SK-N-SH (cell line): ENCODE measurements around the gene ATG9A. TPM values are rescaled to one million over a fixed set of nuclear protein-coding genes. Genes with fewer than 3 reads are reported as not detected.

Source experiments
- CTCF ChIA-PET: fragments of 300-600, 350-600 bp; formaldehyde crosslinking; extraction: SDS; loops from one replicate; lab custom pipeline; 2021; lab: Yijun Ruan, JAX
- POLR2A ChIA-PET: fragments of 350-600 bp; sonication (Branson Sonifier 250); formaldehyde crosslinking; extraction: SDS; loops from one replicate; lab custom pipeline; 2020; ENCODE audit warnings: antibody characterized with exemption, inconsistent platforms; lab: Yijun Ruan, JAX
- DNase-seq: peaks from one replicate; pipeline ENCODE4 v3.0.0; 2012
- H2AFZ ChIP-seq: fragments of 200-600 bp; sonication (generic); 2 replicates; pipeline ENCODE4 v1.8.1; 2016; ENCODE audit warnings: antibody characterized with exemption, mild to moderate bottlenecking, low read depth
- H3F3A ChIP-seq: fragments of 200-600 bp; sonication (generic); replicated peaks from 2 replicates; pipeline ENCODE3; 2016; ENCODE audit warnings: antibody characterized with exemption, mild to moderate bottlenecking; ENCODE audit not compliant: insufficient read depth
- H3K27ac ChIP-seq, 2 experiments: fragments of 200-500 bp in 1 of 2; fragments of 200-600 bp in 1 of 2; sonication (Bioruptor generic) in 1 of 2; sonication (generic), shearing (Covaris generic) in 1 of 2; 2 replicates each; pipeline versions ENCODE4 v1.5.1 to v1.6.1; 2014 to 2016; ENCODE audit warnings: low read depth in 2 of 2, inconsistent platforms in 1 of 2, low read length in 1 of 2, mild to moderate bottlenecking in 1 of 2, mixed read lengths in 1 of 2
- H3K27me3 ChIP-seq: fragments of 200-600 bp; sonication (generic), shearing (Covaris generic); 2 replicates; pipeline ENCODE4 v1.6.1; 2016; ENCODE audit warnings: mixed run types; ENCODE audit not compliant: insufficient read depth
- H3K36me3 ChIP-seq, 2 experiments: fragments of 200-500 bp in 1 of 2; fragments of 200-600 bp in 1 of 2; sonication (Bioruptor generic) in 1 of 2; sonication (generic) in 1 of 2; replicated peaks in 1 of 2; 2 replicates each; pipeline versions ENCODE3 to v1.5.1; 2014 to 2016; ENCODE audit warnings: low read length in 1 of 2, mild to moderate bottlenecking in 1 of 2; ENCODE audit not compliant: insufficient read depth in 2 of 2, control insufficient read depth in 1 of 2
- H3K4me1 ChIP-seq, 2 experiments: fragments of 200-500 bp in 1 of 2; fragments of 200-600 bp in 1 of 2; sonication (Bioruptor generic) in 1 of 2; sonication (generic), shearing (Covaris generic) in 1 of 2; 2 replicates each; pipeline versions ENCODE4 v1.5.1 to v1.6.1; 2014 to 2016; ENCODE audit warnings: low read depth in 1 of 2, low read length in 1 of 2, mixed run types in 1 of 2; ENCODE audit not compliant: insufficient read depth in 2 of 2, control insufficient read depth in 1 of 2
- H3K4me2 ChIP-seq: fragments of 200-600 bp; sonication (generic), shearing (Covaris generic); 2 replicates; pipeline ENCODE4 v1.6.1; 2017; ENCODE audit warnings: mixed run types
- H3K4me3 ChIP-seq, 2 experiments: fragments of 200-500 bp in 1 of 2; fragments of 200-600 bp in 1 of 2; sonication (Bioruptor generic) in 1 of 2; sonication (generic), shearing (Covaris generic) in 1 of 2; 2 replicates each; pipeline versions ENCODE4 v1.5.1 to v1.8.1; 2014 to 2016; ENCODE audit warnings: low read depth in 2 of 2, inconsistent platforms in 1 of 2, low read length in 1 of 2, mild to moderate bottlenecking in 1 of 2, mixed read lengths in 1 of 2, moderate library complexity in 1 of 2
- H3K79me2 ChIP-seq: fragments of 200-600 bp; sonication (generic); 2 replicates; pipeline ENCODE4 v1.8.1; 2017; ENCODE audit warnings: mild to moderate bottlenecking; ENCODE audit not compliant: insufficient read depth
- H3K9ac ChIP-seq: fragments of 200-600 bp; sonication (generic); 2 replicates; pipeline ENCODE4 v1.6.1; 2017; ENCODE audit warnings: mixed run types
- H3K9me2 ChIP-seq: fragments of 200-600 bp; sonication (generic); 2 replicates; pipeline ENCODE4 v1.6.1; 2017; ENCODE audit warnings: mixed run types
- H3K9me3 ChIP-seq: fragments of 200-600 bp; sonication (generic); 2 replicates; pipeline ENCODE4 v1.6.1; 2017; ENCODE audit warnings: mixed run types, mild to moderate bottlenecking, moderate library complexity
- H4K20me1 ChIP-seq: fragments of 200-600 bp; sonication (generic); 2 replicates; pipeline ENCODE4 v1.6.1; 2017; ENCODE audit warnings: mild to moderate bottlenecking, mixed run types; ENCODE audit not compliant: insufficient read depth
- CTCF ChIP-seq: fragments of 200-600 bp; sonication (generic); IDR thresholded peaks from 2 replicates; pipeline ENCODE4 v1.6.1; 2017; ENCODE audit warnings: antibody characterized with exemption, mild to moderate bottlenecking, moderate library complexity
- ELF1 ChIP-seq: IDR thresholded peaks from 2 replicates; pipeline ENCODE4 v1.4.0; 2012
- EP300 ChIP-seq, 2 experiments: IDR thresholded peaks; 2 replicates each; pipeline versions ENCODE4 v1.4.0 to v1.6.1; 2012; ENCODE audit warnings: borderline replicate concordance in 1 of 2, low read depth in 1 of 2, low read length in 1 of 2
- EZH2phosphoT487 ChIP-seq: fragments of 200-600 bp; sonication (generic); IDR thresholded peaks from 2 replicates; pipeline ENCODE4 v1.6.1; 2017; ENCODE audit warnings: low read depth, mixed run types, mild to moderate bottlenecking, antibody characterized with exemption, moderate library complexity, borderline replicate concordance
- FOXJ3 ChIP-seq: sonication (generic); formaldehyde crosslinking; IDR thresholded peaks from 2 replicates; pipeline ENCODE4 v1.5.1; 2020; ENCODE audit warnings: mild to moderate bottlenecking, missing genetic modification reagents
- IRF3 ChIP-seq: fragments of 150-350 bp; IDR thresholded peaks from 2 replicates; pipeline ENCODE4 v1.6.1; 2016; ENCODE audit warnings: mild to moderate bottlenecking, low read depth, low read length
- MAX ChIP-seq: IDR thresholded peaks from 2 replicates; pipeline ENCODE4 v1.4.0; 2012; ENCODE audit warnings: low read depth
- NFIC ChIP-seq: IDR thresholded peaks from 2 replicates; pipeline ENCODE4 v1.4.0; 2012; ENCODE audit warnings: borderline replicate concordance
- NRF1 ChIP-seq: IDR thresholded peaks from 2 replicates; pipeline ENCODE4 v1.6.1; 2012; ENCODE audit warnings: low read depth, mild to moderate bottlenecking, low read length
- PBX3 ChIP-seq: IDR thresholded peaks from 2 replicates; pipeline ENCODE4; 2012
- POLR2AphosphoS5 ChIP-seq: IDR thresholded peaks from 2 replicates; pipeline ENCODE4 v1.6.1; 2012; ENCODE audit warnings: low read depth, low read length
- RAD21 ChIP-seq: IDR thresholded peaks from 2 replicates; pipeline ENCODE4 v1.6.1; 2012; ENCODE audit warnings: mild to moderate bottlenecking, low read length
- RXRA ChIP-seq: IDR thresholded peaks from 2 replicates; pipeline ENCODE4 v1.4.0; 2012; ENCODE audit warnings: low read depth, mild to moderate bottlenecking, borderline replicate concordance
- TAF1 ChIP-seq: IDR thresholded peaks from 2 replicates; pipeline ENCODE4 v1.6.1; 2012; ENCODE audit warnings: low read depth, mild to moderate bottlenecking, low read length, moderate library complexity, borderline replicate concordance
- USF2 ChIP-seq: fragments of 150-350 bp; IDR thresholded peaks from 2 replicates; pipeline ENCODE4 v1.6.1; 2017; ENCODE audit warnings: antibody characterized with exemption, low read length, low read depth, borderline replicate concordance
- YY1 ChIP-seq: IDR thresholded peaks from 2 replicates; pipeline ENCODE4 v1.4.0; 2012; ENCODE audit warnings: low read depth, mild to moderate bottlenecking
- WGBS: methylation state at CpG from one replicate; pipeline ENCODE4 v1.1.6; 2017; ENCODE audit warnings: low lambda C conversion rate; 5-methylcytosine and 5-hydroxymethylcytosine counted together
- polyA plus RNA-seq, 3 experiments: library from polyadenylated mRNA; depleted of rRNA; stranded (reverse); fragments of >200 nt; gene quantifications; 2 replicates each; pipeline ENCODE4 v1.2.3, GENCODE V29; 2012

Gene ATG9A
- polyA plus RNA-seq, 1 of the 3 experiments (the other 2 are of a cell fraction), result 29.6 TPM

- CTCF ChIA-PET, result interaction anchor here (0.7 to 5.9 kb wide), 2 partner anchors 12 to 275 kb away, joined by 3 to 62 read pairs; partner anchors contain the start of gene DNAJB2
- Histone ChIP-seq H3K9me3 (no peaks in the 10 kb centered on the region), H3K4me2 (no peak overlapping the region), H3K9ac (no peak overlapping the region), H2AFZ (no peak overlapping the region), H3K36me3 (no peaks in the 10 kb centered on the region), H3K9me2 (no peaks in the 10 kb centered on the region), H3K27me3 (peaks cover 6% of the 10 kb centered on the region; the same call in 1 of the 2 replicates), H4K20me1 (no peaks in the 10 kb centered on the region), H3K4me3 (no peak overlapping the region), H3K27ac (no peak overlapping the region), H3K79me2 (no peaks in the 10 kb centered on the region), H3F3A (no peaks in the 10 kb centered on the region), H3K4me1 (peaks cover 0 to 14% of the 10 kb centered on the region in 2 experiments; a peak in 1 of 4 replicates)
- WGBS, result 60% methylated on average over 1 of the region's 1 CpG
- POLR2A ChIA-PET, result no interaction called here
- DNase-seq, result no peak
- TF ChIP-seq RXRA, result no peak
These were observed 37.5 kb upstream of the ATG9A start for GRCh38 chr2:219266886-219267285.

GRCh38 chr2:219266232-219266631, 36.8 kb upstream of the ATG9A start:
- POLR2A ChIA-PET, result no interaction called here
- H4K20me1 ChIP-seq, result no peaks in the 10 kb centered on the region
- H3K4me2 ChIP-seq, result no peak overlapping the region
- H2AFZ ChIP-seq, result no peak overlapping the region
- H3K79me2 ChIP-seq, result no peaks in the 10 kb centered on the region
- no peaks in the 10 kb centered on the region for H3K36me3 ChIP-seq
- H3K4me3 ChIP-seq, result no peak overlapping the region
- H3F3A ChIP-seq, result no peaks in the 10 kb centered on the region
- no peak overlapping the region for H3K9ac ChIP-seq
- H3K4me1 ChIP-seq, result peaks cover 0 to 14% of the 10 kb centered on the region in 2 experiments; a peak in 1 of 4 replicates
- WGBS, result no CpG with 5 or more reads among the region's 5 CpGs
- H3K27me3 ChIP-seq, result peaks cover 8% of the 10 kb centered on the region; the same call in 1 of the 2 replicates
- DNase-seq, result no peak
- no peak overlapping the region for H3K27ac ChIP-seq
- TF ChIP-seq EZH2phosphoT487 (no peak), PBX3 (no peak), IRF3 (no peak), NFIC (no peak), CTCF (no peak), POLR2AphosphoS5 (no peak), NRF1 (no peak), EP300 (IDR thresholded peaks at IDR 0.05; ENCODE audit: borderline replicate concordance in 1 of 2, low read depth in 1 of 2, low read length in 1 of 2) (no peak), TAF1 (no peak), RAD21 (no peak), MAX (no peak), FOXJ3 (CRISPR knock-in tag) (no peak), YY1 (no peak), USF2 (no peak), RXRA (no peak), ELF1 (no peak)
- H3K9me2 ChIP-seq, result no peaks in the 10 kb centered on the region
- CTCF ChIA-PET, result interaction anchor here (0.5 to 5.9 kb wide), 4 partner anchors 12 to 286 kb away, joined by 3 to 62 read pairs (median 6); partner anchors contain the start of genes DNAJB2 and TUBA4A
- no peaks in the 10 kb centered on the region for H3K9me3 ChIP-seq
